IPS-11a (cell line): ENCODE data around the gene DLX3.

Experiments used
- H3K4me3 ChIP-seq: one replicate; pipeline ENCODE4 v1.5.1; 2013; ENCODE audit warnings: low read depth, low read length, control low read depth

The DLX3 gene

GRCh38 chr17:49959183-49959935 is 35.7 kb downstream of the DLX3 start:
- H3K4me3 ChIP-seq, result no peak overlapping the region

GRCh38 chr17:49958723-49959122 is 36.3 kb downstream of the DLX3 start:
- H3K4me3 ChIP-seq, result no peak overlapping the region

GRCh38 chr17:49957350-49957749 is 37.7 kb downstream of the DLX3 start:
- H3K4me3 ChIP-seq, result no peak overlapping the region

- H3K4me3 ChIP-seq, result no peak overlapping the region
Observed at GRCh38 chr17:49956780-49957179, 38.2 kb downstream of the DLX3 start.

- H3K4me3 ChIP-seq, result no peak overlapping the region
Observed at GRCh38 chr17:49955157-49955556, 39.9 kb downstream of the DLX3 start.

GRCh38 chr17:49952912-49953497 is 42.0 kb downstream of the DLX3 start:
- no peak overlapping the region for H3K4me3 ChIP-seq

GRCh38 chr17:49952209-49952911 is 42.7 kb downstream of the DLX3 start:
- no peak overlapping the region for H3K4me3 ChIP-seq

- no peak overlapping the region for H3K4me3 ChIP-seq
Observed at GRCh38 chr17:49951362-49952082, 43.5 kb downstream of the DLX3 start.

- H3K4me3 ChIP-seq, result no peak overlapping the region
Observed at GRCh38 chr17:49949634-49950033, 45.4 kb downstream of the DLX3 start.

- no peak overlapping the region for H3K4me3 ChIP-seq
Observed at GRCh38 chr17:49946964-49947584, 48.0 kb downstream of the DLX3 start.

- H3K4me3 ChIP-seq, result no peak overlapping the region
Observed at GRCh38 chr17:49946208-49946607, 48.8 kb downstream of the DLX3 start.

- no peak overlapping the region for H3K4me3 ChIP-seq
Observed at GRCh38 chr17:49944273-49944870, 50.7 kb downstream of the DLX3 start.

GRCh38 chr17:49942947-49943346 is 52.1 kb downstream of the DLX3 start:
- no peak overlapping the region for H3K4me3 ChIP-seq

- H3K4me3 ChIP-seq, result no peak overlapping the region
Observed at GRCh38 chr17:49941427-49941826, 53.6 kb downstream of the DLX3 start.
